ENCODE results near the gene SP7.

Gene SP7

GRCh38 chr12:53279888-53280498, 56.2 kb downstream of the SP7 start:
- in situ Hi-C loops (cut with MboI; ENCODE audit: low sequenced_read_pairs): no loop called here

GRCh38 chr12:53279283-53279869, 56.8 kb downstream of the SP7 start:
- in situ Hi-C loops (cut with MboI; ENCODE audit: low sequenced_read_pairs): no loop called here

DNA sequence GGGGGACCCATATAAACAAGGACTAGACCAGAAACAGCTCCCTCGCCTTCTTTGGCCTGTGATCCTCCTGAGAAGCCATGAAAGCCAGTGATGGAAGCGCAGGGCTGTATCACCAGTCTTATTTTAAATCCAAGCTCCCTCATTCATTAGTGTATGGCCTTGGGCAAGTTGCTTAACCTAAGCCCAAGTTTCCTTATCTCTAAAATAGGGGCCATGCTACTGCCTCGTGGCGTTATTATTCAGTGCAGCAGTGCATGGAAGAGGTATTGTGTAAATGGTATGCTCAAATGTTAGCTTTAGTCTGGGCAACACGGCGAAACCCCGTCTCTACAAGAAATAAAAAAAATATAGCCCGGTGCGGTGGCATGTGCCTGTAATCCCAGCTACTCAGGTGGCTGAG, 58.2 kb downstream of the SP7 start:
- in situ Hi-C loops (cut with MboI; ENCODE audit: low sequenced_read_pairs): no loop called here
